ENCODE results near the gene ARL13B.

The ARL13B gene

DNA sequence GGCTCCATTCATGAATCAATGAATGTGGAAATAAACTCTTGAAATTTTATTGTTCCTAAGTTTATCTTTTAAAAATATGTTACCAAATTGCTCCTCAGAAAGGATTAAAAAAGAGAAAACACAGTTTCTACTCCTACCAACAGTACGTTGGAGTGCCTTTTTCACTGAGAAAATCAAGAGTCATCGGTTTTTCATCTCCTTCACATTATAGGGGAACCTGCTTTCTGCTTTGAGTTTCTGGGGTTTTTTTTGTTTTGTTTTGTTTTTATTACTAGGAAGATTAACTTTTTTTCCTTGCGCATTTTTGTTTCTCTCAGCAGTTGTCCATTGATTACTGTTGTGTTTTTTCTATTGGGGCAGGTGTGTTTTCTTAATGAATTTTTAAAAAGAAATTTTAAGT lies 3.5 kb downstream of the ARL13B start:
- Mint-ChIP-seq H3K4me3 (no peak overlapping the region), H3K9me3 (no peaks in the 10 kb centered on the region), H3K4me1 (peaks cover 23% of the 10 kb centered on the region), H3K27me3 (no peaks in the 10 kb centered on the region), H3K27ac (no peak overlapping the region), H3K36me3 (no peaks in the 10 kb centered on the region)
- DNase-seq = no peak
- CTCF ChIA-PET = no interaction called here

GRCh38 chr3:93984618-93985017 lies 4.7 kb downstream of the ARL13B start:
- Mint-ChIP-seq H3K27ac (no peak overlapping the region), H3K27me3 (no peaks in the 10 kb centered on the region), H3K4me1 (peaks cover 19% of the 10 kb centered on the region), H3K36me3 (no peaks in the 10 kb centered on the region), H3K4me3 (no peak overlapping the region), H3K9me3 (no peaks in the 10 kb centered on the region)
- DNase-seq = no peak
- CTCF ChIA-PET = no interaction called here

GRCh38 chr3:93988283-93988682 lies 8.3 kb downstream of the ARL13B start:
- no peak overlapping the region for H3K27ac Mint-ChIP-seq
- H3K9me3 Mint-ChIP-seq = no peaks in the 10 kb centered on the region
- no peaks in the 10 kb centered on the region for H3K4me1 Mint-ChIP-seq
- H3K4me3 Mint-ChIP-seq = no peak overlapping the region
- no peak for DNase-seq
- no peaks in the 10 kb centered on the region for H3K27me3 Mint-ChIP-seq
- no peaks in the 10 kb centered on the region for H3K36me3 Mint-ChIP-seq
- CTCF ChIA-PET = no interaction called here

- Mint-ChIP-seq H3K27ac (no peak overlapping the region), H3K4me1 (no peaks in the 10 kb centered on the region), H3K36me3 (no peaks in the 10 kb centered on the region), H3K27me3 (no peaks in the 10 kb centered on the region), H3K4me3 (no peak overlapping the region), H3K9me3 (no peaks in the 10 kb centered on the region)
- CTCF ChIA-PET = interaction anchor here (1.5 kb wide), 1 partner anchor 81 kb away, joined by 3 read pairs; no protein-coding TSS in a partner anchor
- DNase-seq = no peak
These were observed 8.8 kb downstream of the ARL13B start for GRCh38 chr3:93988764-93989163.

DNA sequence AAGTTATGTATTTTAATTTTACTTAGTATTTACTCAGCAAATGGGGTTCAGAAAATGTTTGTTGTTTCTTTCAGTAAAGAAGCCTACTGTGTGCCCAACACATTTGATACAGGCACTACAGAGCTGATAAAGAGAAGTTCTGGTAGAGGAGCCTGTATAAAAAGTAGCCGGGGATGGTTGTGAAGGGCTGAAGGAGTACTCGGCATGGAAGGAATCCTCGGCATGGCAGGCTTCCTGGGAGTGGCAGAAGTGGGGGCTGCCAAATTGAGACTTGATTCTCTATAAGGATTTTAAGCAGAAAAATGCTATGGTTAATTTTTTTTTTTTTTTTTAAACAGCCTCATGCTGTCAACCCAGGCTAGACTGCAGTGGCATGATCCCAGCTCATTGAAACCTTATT lies 9.3 kb downstream of the ARL13B start:
- CTCF ChIA-PET = interaction anchor here (0.6 to 1.5 kb wide), 2 partner anchors 80 to 1036 kb away, joined by 3 read pairs; no protein-coding TSS in a partner anchor
- Mint-ChIP-seq H3K27ac (no peak overlapping the region), H3K4me3 (no peak overlapping the region), H3K9me3 (no peaks in the 10 kb centered on the region), H3K27me3 (no peaks in the 10 kb centered on the region), H3K4me1 (no peaks in the 10 kb centered on the region), H3K36me3 (no peaks in the 10 kb centered on the region)
- DNase-seq = no peak

DNA sequence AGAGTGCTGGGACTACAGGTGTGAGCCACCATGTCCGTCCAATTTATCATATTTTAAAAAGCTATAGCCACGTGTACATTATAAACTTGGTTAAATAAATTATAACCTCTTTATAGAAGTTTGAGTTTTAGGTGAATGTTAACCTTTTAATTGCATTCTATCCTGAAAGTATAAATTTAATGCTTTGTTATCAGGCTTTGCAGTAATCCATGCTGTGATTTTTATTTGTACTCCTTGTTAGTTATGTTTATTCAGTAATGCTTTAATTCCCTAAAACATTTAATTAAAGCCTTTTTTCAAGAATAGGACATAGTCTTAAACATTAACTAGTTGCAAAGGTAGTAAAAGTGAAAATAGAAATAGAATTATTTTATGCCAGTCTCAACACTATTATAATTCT lies 11.7 kb downstream of the ARL13B start:
- Mint-ChIP-seq H3K36me3 (no peaks in the 10 kb centered on the region), H3K9me3 (no peaks in the 10 kb centered on the region), H3K27ac (no peak overlapping the region), H3K4me3 (no peak overlapping the region), H3K4me1 (no peaks in the 10 kb centered on the region), H3K27me3 (no peaks in the 10 kb centered on the region)
- CTCF ChIA-PET = no interaction called here
- DNase-seq = no peak

DNA sequence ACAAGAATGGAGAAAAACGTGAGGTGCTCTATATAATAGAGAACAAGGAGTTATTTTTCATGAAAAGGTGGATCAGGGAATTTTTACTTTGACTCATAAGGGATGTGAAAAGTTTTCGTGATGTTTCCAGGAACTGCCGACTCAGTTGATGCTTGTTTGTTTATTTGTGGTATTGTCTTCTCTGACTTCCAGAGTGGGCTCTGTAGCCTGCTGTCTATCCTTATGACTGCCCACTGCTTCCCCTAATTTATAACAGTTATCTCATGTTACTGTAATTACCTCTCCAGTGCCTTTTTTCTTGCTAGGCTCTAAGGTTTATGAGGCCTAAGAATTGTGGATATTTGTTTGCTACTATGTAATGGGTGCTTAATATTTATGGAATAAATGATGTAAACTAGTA lies 12.3 kb downstream of the ARL13B start:
- Mint-ChIP-seq H3K9me3 (no peaks in the 10 kb centered on the region), H3K36me3 (peaks cover 1% of the 10 kb centered on the region), H3K4me1 (no peaks in the 10 kb centered on the region), H3K27me3 (no peaks in the 10 kb centered on the region), H3K4me3 (no peak overlapping the region), H3K27ac (no peak overlapping the region)
- CTCF ChIA-PET = no interaction called here
- DNase-seq = no peak

- CTCF ChIA-PET = interaction anchor here (1.1 kb wide), 1 partner anchor 75 kb away, joined by 3 read pairs; no protein-coding TSS in a partner anchor
- Mint-ChIP-seq H3K27me3 (no peaks in the 10 kb centered on the region), H3K4me3 (no peak overlapping the region)
These were observed 14.1 kb downstream of the ARL13B start for GRCh38 chr3:93994056-93994455.

GRCh38 chr3:94001191-94001590 lies 21.2 kb downstream of the ARL13B start:
- no peak for DNase-seq
- CTCF ChIA-PET = interaction anchor here (1.0 to 4.0 kb wide), 2 partner anchors 68 to 248 kb away, joined by 3 to 21 read pairs; no protein-coding TSS in a partner anchor
- Mint-ChIP-seq H3K4me3 (no peak overlapping the region), H3K27me3 (no peaks in the 10 kb centered on the region), H3K36me3 (peaks cover 1% of the 10 kb centered on the region), H3K4me1 (peaks cover 4% of the 10 kb centered on the region), H3K9me3 (no peaks in the 10 kb centered on the region), H3K27ac (no peak overlapping the region)

More at GRCh38 chr3:93994056-93994455, 14.1 kb downstream of the ARL13B start:
- Mint-ChIP-seq H3K27ac (no peak overlapping the region), H3K9me3 (no peaks in the 10 kb centered on the region), H3K4me1 (no peaks in the 10 kb centered on the region), H3K36me3 (peaks cover 1% of the 10 kb centered on the region)
- DNase-seq = no peak

DNA sequence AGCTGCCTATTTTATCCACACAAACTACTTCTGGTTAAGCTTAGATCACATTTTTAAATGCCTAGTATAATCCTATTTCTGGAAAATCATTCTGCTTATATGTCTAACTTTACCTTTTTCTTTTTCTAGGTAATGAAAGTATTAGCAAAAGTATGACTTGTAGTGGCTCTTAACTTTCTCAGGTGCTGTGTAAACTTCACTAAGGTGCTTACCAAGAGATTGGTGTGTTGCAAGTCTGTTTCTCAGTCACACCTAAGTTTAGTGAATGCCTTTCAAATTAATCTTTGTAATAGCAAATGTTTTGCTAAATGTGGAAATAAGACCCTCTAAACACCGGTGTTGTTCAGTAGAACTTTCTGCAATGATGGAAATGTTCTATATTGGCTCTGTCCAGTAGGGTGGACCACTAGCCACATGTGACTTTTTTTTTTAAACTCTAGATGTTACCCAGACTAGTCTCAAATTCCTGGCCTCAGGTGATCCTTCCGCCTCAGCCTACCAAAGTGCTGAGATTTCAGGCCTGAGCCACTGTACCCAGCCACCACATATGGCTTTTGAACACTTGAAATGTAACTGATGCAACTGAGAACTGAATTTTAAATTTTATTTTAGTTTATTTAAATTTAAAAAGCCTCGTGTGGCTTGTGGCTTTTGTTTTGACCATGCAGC lies 22.0 kb downstream of the ARL13B start:
- Mint-ChIP-seq H3K27me3 (no peaks in the 10 kb centered on the region), H3K36me3 (no peaks in the 10 kb centered on the region), H3K9me3 (no peaks in the 10 kb centered on the region), H3K27ac (no peak overlapping the region), H3K4me3 (no peak overlapping the region), H3K4me1 (peaks cover 4% of the 10 kb centered on the region)
- DNase-seq = no peak
- CTCF ChIA-PET = interaction anchor here (4.0 kb wide), 1 partner anchor 68 kb away, joined by 21 read pairs; no protein-coding TSS in a partner anchor

DNA sequence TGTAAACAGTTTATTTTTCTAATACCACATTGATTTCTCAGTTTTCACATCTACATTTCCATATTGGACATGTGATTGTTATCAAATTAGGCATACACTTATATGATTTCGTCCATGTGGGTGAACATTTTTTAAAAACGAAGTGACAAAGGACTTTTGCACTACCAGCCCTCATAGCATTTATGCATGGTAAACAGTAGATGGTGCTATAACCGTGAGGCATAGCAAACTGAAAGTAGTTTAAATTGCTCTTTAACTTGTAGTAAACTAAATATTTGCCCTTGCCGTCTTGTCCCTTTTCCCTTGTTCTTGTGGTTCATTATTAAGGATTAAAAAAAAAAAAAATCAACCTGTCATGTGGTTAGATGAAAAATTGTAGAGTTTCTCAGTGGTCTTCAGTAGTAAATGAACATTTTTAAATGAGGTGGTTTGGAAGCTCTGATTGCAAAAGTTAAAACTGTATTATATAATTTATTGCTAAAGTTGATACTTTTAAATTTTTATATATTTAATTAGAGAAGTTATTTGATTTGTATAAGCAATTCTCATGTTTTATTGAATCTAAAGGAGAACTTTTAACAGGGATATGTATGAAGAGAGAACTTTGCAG lies 24.5 kb downstream of the ARL13B start:
- H3K4me1 Mint-ChIP-seq = peaks cover 4% of the 10 kb centered on the region
- no peaks in the 10 kb centered on the region for H3K36me3 Mint-ChIP-seq
- H3K27ac Mint-ChIP-seq = no peak overlapping the region
- H3K9me3 Mint-ChIP-seq = no peaks in the 10 kb centered on the region
- no peaks in the 10 kb centered on the region for H3K27me3 Mint-ChIP-seq
- no peak for DNase-seq
- peak overlapping the region; percentile 47 for H3K4me3 Mint-ChIP-seq
- CTCF ChIA-PET = interaction anchor here (0.6 to 4.0 kb wide), 5 partner anchors 10 to 1258 kb away, joined by 3 to 21 read pairs (median 9); no protein-coding TSS in a partner anchor

DNA sequence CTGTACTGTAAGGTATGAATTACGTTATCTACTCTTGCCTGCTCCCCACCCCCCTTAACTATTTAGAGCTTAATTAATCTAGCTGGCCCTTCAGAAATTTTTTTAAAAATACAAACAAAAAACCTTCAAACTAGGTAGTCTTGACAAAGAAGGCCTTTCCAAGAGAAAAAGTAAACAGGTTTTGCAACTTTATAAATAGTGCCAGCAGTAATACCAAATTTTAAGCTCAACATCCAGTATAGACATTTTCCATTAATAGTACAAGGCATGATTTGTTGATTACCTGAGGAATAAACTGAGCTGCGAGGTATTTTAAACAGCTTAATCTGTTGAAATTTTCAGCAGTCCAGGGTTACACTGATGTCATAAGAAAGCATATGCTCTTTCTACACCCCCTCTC lies 28.3 kb downstream of the ARL13B start:
- peaks cover 26% of the 10 kb centered on the region for H3K4me1 Mint-ChIP-seq
- no peak overlapping the region for H3K4me3 Mint-ChIP-seq
- H3K36me3 Mint-ChIP-seq = no peaks in the 10 kb centered on the region
- no peak overlapping the region for H3K27ac Mint-ChIP-seq
- H3K27me3 Mint-ChIP-seq = no peaks in the 10 kb centered on the region
- DNase-seq = no peak
- CTCF ChIA-PET = interaction anchor here (1.1 to 2.2 kb wide), 5 partner anchors 12 to 94 kb away, joined by 3 to 7 read pairs (median 3); partner anchors contain the start of genes DHFR2 and NSUN3
- H3K9me3 Mint-ChIP-seq = no peaks in the 10 kb centered on the region

DNA sequence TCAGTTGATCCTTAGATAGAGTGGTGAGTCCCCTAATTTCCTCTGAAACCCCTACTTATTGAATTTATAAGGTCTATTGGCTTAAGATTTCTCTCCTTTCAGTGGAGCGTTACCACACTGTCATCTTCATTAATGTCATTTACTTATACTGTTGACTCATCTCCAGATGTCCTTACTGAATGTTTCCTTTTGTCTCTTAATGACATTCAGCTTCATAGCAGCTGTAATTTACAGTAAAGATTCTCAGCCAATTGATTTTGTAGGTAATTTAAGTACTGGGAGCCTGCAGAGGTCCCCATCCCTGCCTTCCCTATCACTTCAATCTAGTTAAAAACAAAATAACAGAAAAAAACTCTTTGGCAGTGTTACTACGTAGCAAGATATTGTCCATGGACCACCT lies 29.7 kb downstream of the ARL13B start:
- no peak for DNase-seq
- Mint-ChIP-seq H3K27ac (no peak overlapping the region), H3K36me3 (no peaks in the 10 kb centered on the region), H3K4me3 (no peak overlapping the region), H3K9me3 (no peaks in the 10 kb centered on the region), H3K27me3 (no peaks in the 10 kb centered on the region), H3K4me1 (peaks cover 23% of the 10 kb centered on the region)
- CTCF ChIA-PET = interaction anchor here (1.0 kb wide), 1 partner anchor 60 kb away, joined by 3 read pairs; no protein-coding TSS in a partner anchor

- CTCF ChIA-PET = interaction anchor here (1.5 kb wide), 1 partner anchor 58 kb away, joined by 3 read pairs; no protein-coding TSS in a partner anchor
- H3K27me3 Mint-ChIP-seq = no peaks in the 10 kb centered on the region
- H3K9me3 Mint-ChIP-seq = no peaks in the 10 kb centered on the region
- H3K4me1 Mint-ChIP-seq = peaks cover 30% of the 10 kb centered on the region
- no peak for DNase-seq
- H3K4me3 Mint-ChIP-seq = peak overlapping the region; percentile 10
- H3K36me3 Mint-ChIP-seq = no peaks in the 10 kb centered on the region
- H3K27ac Mint-ChIP-seq = peak overlapping the region; percentile 15
These were observed 31.3 kb downstream of the ARL13B start for GRCh38 chr3:94011233-94011711.
